Loucy (cell line): ENCODE data around the gene CYBA.

ENCODE experiments used
- H2AFZ ChIP-seq: fragments of 200-600 bp; sonication (generic); 2 replicates; pipeline ENCODE4 v1.6.0; 2016; ENCODE audit warnings: antibody characterized with exemption, mild to moderate bottlenecking, low read length, moderate library complexity
- H3F3A ChIP-seq: fragments of 200-600 bp; 2 replicates; pipeline ENCODE4 v1.6.0; 2016; ENCODE audit warnings: antibody characterized with exemption, low read depth, mild to moderate bottlenecking
- H3K27me3 ChIP-seq: fragments of 200-600 bp; sonication (generic); 2 replicates; pipeline ENCODE4 v1.6.1; 2014; ENCODE audit warnings: low read length, mild to moderate bottlenecking; ENCODE audit not compliant: insufficient read depth, poor library complexity, severe bottlenecking
- H3K36me3 ChIP-seq: fragments of 200-600 bp; sonication (generic); 2 replicates; pipeline ENCODE4 v1.6.1; 2016; ENCODE audit warnings: low read length; ENCODE audit not compliant: insufficient read depth
- H3K4me1 ChIP-seq: fragments of 200-600 bp; sonication (generic); 2 replicates; pipeline ENCODE4 v1.5.1; 2014; ENCODE audit warnings: low read length, mild to moderate bottlenecking; ENCODE audit not compliant: insufficient read depth, poor library complexity, severe bottlenecking
- H3K4me2 ChIP-seq: fragments of 200-600 bp; sonication (generic); 2 replicates; pipeline ENCODE4 v1.6.0; 2014; ENCODE audit warnings: antibody characterized with exemption, low read length, low read depth, mild to moderate bottlenecking; ENCODE audit not compliant: poor library complexity, severe bottlenecking
- H3K4me3 ChIP-seq: fragments of 200-600 bp; sonication (generic); 2 replicates; pipeline ENCODE4 v1.5.1; 2014; ENCODE audit warnings: low read length, mild to moderate bottlenecking, mixed read lengths; ENCODE audit not compliant: poor library complexity, severe bottlenecking
- H3K79me2 ChIP-seq: fragments of 200-600 bp; sonication (generic); 2 replicates; pipeline ENCODE4 v1.6.1; 2014; ENCODE audit warnings: low read length; ENCODE audit not compliant: insufficient read depth
- H3K9ac ChIP-seq: fragments of 200-600 bp; sonication (generic); 2 replicates; pipeline ENCODE4 v1.6.0; 2014; ENCODE audit warnings: mild to moderate bottlenecking, low read depth, low read length, moderate library complexity; ENCODE audit not compliant: poor library complexity, severe bottlenecking
- H3K9me2 ChIP-seq: fragments of 200-600 bp; sonication (generic); replicated peaks from 2 replicates; pipeline ENCODE4 v1.6.1; 2016; ENCODE audit warnings: low read depth, low read length, mixed read lengths
- H3K9me3 ChIP-seq: fragments of 200-600 bp; sonication (generic); 2 replicates; pipeline ENCODE4 v1.6.1; 2014; ENCODE audit warnings: mild to moderate bottlenecking, antibody characterized with exemption, low read length, low read depth; ENCODE audit not compliant: insufficient read depth
- H4K20me1 ChIP-seq: fragments of 200-600 bp; sonication (generic); 2 replicates; pipeline ENCODE4 v1.6.0; 2014; ENCODE audit warnings: antibody characterized with exemption, low read length, mild to moderate bottlenecking; ENCODE audit not compliant: insufficient read depth, poor library complexity, severe bottlenecking
- EZH2phosphoT487 ChIP-seq: fragments of 200-600 bp; IDR thresholded peaks from 2 replicates; pipeline ENCODE4 v1.6.1; 2018; ENCODE audit warnings: antibody characterized with exemption, mild to moderate bottlenecking, moderate library complexity, borderline replicate concordance
- TF ChIP-seq, protein P1 (sequence below): fragments of 200-600 bp; sonication (generic); conservative IDR thresholded peaks from 2 replicates; pipeline ENCODE4 v1.5.1; 2014; ENCODE audit warnings: mild to moderate bottlenecking, antibody characterized with exemption, low read length

Gene CYBA

DNA sequence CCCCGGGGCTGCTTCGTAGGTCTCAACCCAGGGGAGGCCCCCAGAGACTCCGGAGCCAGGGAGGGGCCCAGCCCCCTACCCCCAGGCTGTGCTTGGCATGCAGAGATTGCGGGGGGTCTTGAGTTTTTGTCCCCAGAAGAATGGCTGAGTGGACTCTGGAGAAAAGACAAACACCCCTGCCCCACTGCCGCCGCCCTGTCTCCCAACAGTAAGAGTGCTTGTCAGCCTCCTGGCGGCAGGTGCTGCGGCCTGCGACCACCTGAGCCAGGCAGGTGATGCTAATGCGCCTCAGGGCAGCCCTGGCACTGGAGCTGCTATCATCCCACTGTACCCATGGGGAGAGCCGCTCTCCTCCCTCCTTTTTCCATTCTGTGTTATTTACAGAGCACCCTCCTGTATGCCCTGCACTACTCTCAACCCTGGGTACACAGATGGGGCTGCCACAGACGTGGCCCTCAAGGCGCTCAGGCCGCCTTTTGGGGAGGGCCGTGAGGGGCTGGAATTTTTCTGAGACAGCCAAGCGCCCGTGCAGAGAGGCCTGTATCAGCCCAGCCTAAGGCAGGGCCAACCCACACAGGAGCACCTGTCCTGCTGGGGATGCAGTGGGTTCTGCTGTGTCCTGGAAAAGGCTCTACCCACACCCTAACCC, 15.1 kb downstream of the CYBA start:
- no peak overlapping the region for H3K4me3 ChIP-seq
- H3K9me3 ChIP-seq = no peaks in the 10 kb centered on the region
- H3K27me3 ChIP-seq = no peaks in the 10 kb centered on the region
- no peak overlapping the region for H2AFZ ChIP-seq
- H3K79me2 ChIP-seq = no peaks in the 10 kb centered on the region
- no peaks in the 10 kb centered on the region for H3K9me2 ChIP-seq
- no peaks in the 10 kb centered on the region for H4K20me1 ChIP-seq
- H3K4me2 ChIP-seq = no peak overlapping the region
- no peak for TF ChIP-seq EZH2phosphoT487
- TF ChIP-seq, protein P1, sequence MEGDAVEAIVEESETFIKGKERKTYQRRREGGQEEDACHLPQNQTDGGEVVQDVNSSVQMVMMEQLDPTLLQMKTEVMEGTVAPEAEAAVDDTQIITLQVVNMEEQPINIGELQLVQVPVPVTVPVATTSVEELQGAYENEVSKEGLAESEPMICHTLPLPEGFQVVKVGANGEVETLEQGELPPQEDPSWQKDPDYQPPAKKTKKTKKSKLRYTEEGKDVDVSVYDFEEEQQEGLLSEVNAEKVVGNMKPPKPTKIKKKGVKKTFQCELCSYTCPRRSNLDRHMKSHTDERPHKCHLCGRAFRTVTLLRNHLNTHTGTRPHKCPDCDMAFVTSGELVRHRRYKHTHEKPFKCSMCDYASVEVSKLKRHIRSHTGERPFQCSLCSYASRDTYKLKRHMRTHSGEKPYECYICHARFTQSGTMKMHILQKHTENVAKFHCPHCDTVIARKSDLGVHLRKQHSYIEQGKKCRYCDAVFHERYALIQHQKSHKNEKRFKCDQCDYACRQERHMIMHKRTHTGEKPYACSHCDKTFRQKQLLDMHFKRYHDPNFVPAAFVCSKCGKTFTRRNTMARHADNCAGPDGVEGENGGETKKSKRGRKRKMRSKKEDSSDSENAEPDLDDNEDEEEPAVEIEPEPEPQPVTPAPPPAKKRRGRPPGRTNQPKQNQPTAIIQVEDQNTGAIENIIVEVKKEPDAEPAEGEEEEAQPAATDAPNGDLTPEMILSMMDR = no peak
- no peaks in the 10 kb centered on the region for H3F3A ChIP-seq
- no peaks in the 10 kb centered on the region for H3K4me1 ChIP-seq
- no peak overlapping the region for H3K9ac ChIP-seq
- H3K36me3 ChIP-seq = no peaks in the 10 kb centered on the region

DNA sequence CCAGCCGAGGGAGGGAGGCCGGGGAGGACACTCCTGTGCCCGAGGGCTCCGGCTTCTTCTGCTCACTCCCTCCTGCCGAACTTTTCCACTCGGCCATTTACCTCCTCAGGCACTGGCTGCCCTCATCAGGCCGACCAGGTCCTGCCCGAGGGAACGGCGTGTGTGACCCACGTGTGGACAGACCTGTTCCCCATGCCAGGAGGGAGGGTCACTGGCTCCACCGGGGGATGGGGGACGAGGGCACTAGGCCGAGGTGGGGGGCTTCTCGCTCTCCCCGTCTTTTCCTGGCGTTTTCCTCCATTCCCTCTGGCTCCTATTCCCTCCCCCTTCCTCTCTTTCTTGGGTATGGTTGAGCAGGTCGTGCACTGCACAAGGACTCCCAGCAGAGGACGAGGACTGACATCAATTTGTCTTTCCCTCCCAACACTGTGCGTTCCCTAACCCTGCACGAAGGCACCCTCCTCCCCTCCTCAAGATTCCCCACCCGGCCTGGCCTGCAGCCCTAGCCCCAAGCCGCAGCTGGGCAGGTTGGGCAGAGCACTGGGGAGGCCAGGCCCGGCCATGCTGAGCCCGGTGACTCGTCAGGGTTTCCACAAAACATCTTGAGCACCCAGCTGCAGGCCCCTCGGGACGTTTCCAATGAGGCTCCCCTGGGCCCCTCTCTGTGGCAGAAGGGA, 15.7 kb downstream of the CYBA start:
- H3K4me2 ChIP-seq = no peak overlapping the region
- H3K9me2 ChIP-seq = no peaks in the 10 kb centered on the region
- no peaks in the 10 kb centered on the region for H3F3A ChIP-seq
- H3K9ac ChIP-seq = no peak overlapping the region
- TF ChIP-seq, protein P1 = no peak
- TF ChIP-seq EZH2phosphoT487 = no peak
- no peak overlapping the region for H3K4me3 ChIP-seq
- no peaks in the 10 kb centered on the region for H3K79me2 ChIP-seq
- H3K36me3 ChIP-seq = peaks cover 4% of the 10 kb centered on the region; the same call in 1 of the 2 replicates
- no peaks in the 10 kb centered on the region for H4K20me1 ChIP-seq
- no peaks in the 10 kb centered on the region for H3K27me3 ChIP-seq
- H3K4me1 ChIP-seq = no peaks in the 10 kb centered on the region
- H2AFZ ChIP-seq = no peak overlapping the region
- H3K9me3 ChIP-seq = no peaks in the 10 kb centered on the region

DNA sequence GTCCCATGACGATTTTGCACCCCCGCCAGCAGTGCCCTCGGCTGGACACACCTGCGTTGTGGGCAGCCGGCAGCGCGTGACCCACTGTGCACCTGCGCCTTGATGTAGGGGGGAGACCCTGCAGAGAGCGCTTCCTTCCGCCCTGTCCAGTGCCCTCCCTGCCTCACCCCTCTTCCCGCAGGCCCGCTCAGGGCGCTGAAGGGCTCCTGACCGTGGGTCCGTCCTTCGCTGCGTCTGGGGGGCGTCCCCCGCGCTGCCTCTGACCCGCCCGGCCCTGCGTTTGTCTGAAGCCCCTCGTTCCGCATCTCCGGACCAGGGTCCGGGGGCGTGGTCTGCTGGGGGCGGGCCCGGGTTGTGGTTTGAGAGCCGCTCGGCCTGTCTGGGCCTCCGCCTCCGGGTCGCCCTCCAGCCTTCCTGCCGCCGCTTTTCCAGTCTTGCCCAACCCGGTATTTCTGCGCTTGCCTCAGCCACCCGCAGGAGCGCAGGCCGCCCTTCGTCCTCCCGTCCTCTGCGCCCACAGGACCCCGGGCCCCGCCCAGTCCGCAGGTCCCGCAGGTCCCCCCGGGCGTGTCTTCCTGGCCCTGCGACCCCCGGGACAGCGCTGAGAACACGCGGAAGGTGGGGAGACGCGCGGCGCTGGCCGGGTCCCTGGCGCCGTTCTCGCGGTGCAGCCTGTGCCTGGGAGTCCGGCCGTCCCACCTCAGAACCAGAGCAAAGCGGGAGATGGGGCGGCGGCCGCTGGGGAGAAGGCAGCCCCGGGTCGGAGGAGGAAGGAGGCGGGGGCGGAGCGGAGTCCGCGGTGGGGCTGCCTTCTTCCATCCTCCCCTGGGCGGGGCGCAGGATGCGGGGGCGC, 16.5 kb downstream of the CYBA start:
- H2AFZ ChIP-seq = no peak overlapping the region
- no peaks in the 10 kb centered on the region for H3K4me1 ChIP-seq
- no peaks in the 10 kb centered on the region for H3K9me3 ChIP-seq
- H3K4me2 ChIP-seq = no peak overlapping the region
- H3K4me3 ChIP-seq = no peak overlapping the region
- no peaks in the 10 kb centered on the region for H4K20me1 ChIP-seq
- H3K79me2 ChIP-seq = no peaks in the 10 kb centered on the region
- H3F3A ChIP-seq = no peaks in the 10 kb centered on the region
- H3K9me2 ChIP-seq = no peaks in the 10 kb centered on the region
- H3K9ac ChIP-seq = no peak overlapping the region
- TF ChIP-seq EZH2phosphoT487 = no peak
- TF ChIP-seq, protein P1 = no peak
- H3K36me3 ChIP-seq = peaks cover 9% of the 10 kb centered on the region; the same call in 1 of the 2 replicates
- no peaks in the 10 kb centered on the region for H3K27me3 ChIP-seq
